ENCODE measurements around the gene EFCC1. TPM values are rescaled to one million over a fixed set of nuclear protein-coding genes. Genes with fewer than 3 reads are reported as not detected.
A peak's percentile ranks its signal among the peaks of the same experiment; 100 is the strongest.

EFCC1 gene
- total RNA-seq, 4 donors from 2014 or later = 0.22 to 2.1 (median 1.9) TPM

- H3K27me3 ChIP-seq = no peaks in the 10 kb centered on the region
- no peaks in the 10 kb centered on the region for H3K36me3 ChIP-seq
- DNase-seq (ENCODE audit: low spot score in 2 of 2) = peak in 1 of 2 donors; percentile 50
- no peak overlapping the region for H3K4me3 ChIP-seq
- no peaks in the 10 kb centered on the region for H3K9me3 ChIP-seq
- H3K4me1 ChIP-seq = peaks cover 0 to 9% (median 0%) of the 10 kb centered on the region in 4 donors
- H3K27ac ChIP-seq = no peak overlapping the region
- WGBS, 2 donors = 10 to 15% methylated on average over 12 of the region's 12 CpGs
- TF ChIP-seq EP300 (IDR thresholded peaks at IDR 0.05) (no peak), CTCF (IDR thresholded peaks at IDR 0.05) (peak; percentile 75 to 92 (median 83)), POLR2A (IDR thresholded peaks at IDR 0.05) (no peak)
Observed at GRCh38 chr3:128969993-128970739, 30.9 kb upstream of the EFCC1 start.

GRCh38 chr3:128970740-128971047, 30.4 kb upstream of the EFCC1 start:
- TF ChIP-seq EP300 (IDR thresholded peaks at IDR 0.05) = no peak
- TF ChIP-seq POLR2A (IDR thresholded peaks at IDR 0.05) = no peak
- TF ChIP-seq CTCF (IDR thresholded peaks at IDR 0.05) = no peak
- 48 to 79% methylated on average over 1 of the region's 1 CpG for WGBS, 2 donors
- no peaks in the 10 kb centered on the region for H3K27me3 ChIP-seq
- H3K36me3 ChIP-seq = no peaks in the 10 kb centered on the region
- H3K9me3 ChIP-seq = no peaks in the 10 kb centered on the region
- H3K4me3 ChIP-seq = no peak overlapping the region
- no peak overlapping the region for H3K27ac ChIP-seq
- DNase-seq (ENCODE audit: low spot score in 2 of 2) = no peak
- H3K4me1 ChIP-seq = peaks cover 0 to 9% (median 0%) of the 10 kb centered on the region in 4 donors

GRCh38 chr3:128971421-128972100, 29.5 kb upstream of the EFCC1 start:
- Histone ChIP-seq H3K27ac (no peak overlapping the region), H3K27me3 (no peaks in the 10 kb centered on the region), H3K4me1 (peaks cover 0 to 9% (median 0%) of the 10 kb centered on the region in 4 donors), H3K4me3 (no peak overlapping the region), H3K36me3 (no peaks in the 10 kb centered on the region), H3K9me3 (no peaks in the 10 kb centered on the region)
- 57 to 69% methylated on average over 6 of the region's 6 CpGs for WGBS, 2 donors
- DNase-seq (ENCODE audit: low spot score in 2 of 2) = no peak
- TF ChIP-seq CTCF (IDR thresholded peaks at IDR 0.05) (no peak), POLR2A (IDR thresholded peaks at IDR 0.05) (no peak), EP300 (IDR thresholded peaks at IDR 0.05) (no peak)

GRCh38 chr3:128973988-128974564, 27.0 kb upstream of the EFCC1 start:
- Histone ChIP-seq H3K9me3 (no peaks in the 10 kb centered on the region), H3K4me1 (peaks cover 0 to 9% (median 0%) of the 10 kb centered on the region in 4 donors), H3K27me3 (no peaks in the 10 kb centered on the region), H3K36me3 (no peaks in the 10 kb centered on the region), H3K4me3 (no peak overlapping the region), H3K27ac (no peak overlapping the region)
- no peak for DNase-seq (ENCODE audit: low spot score in 2 of 2)
- 59 to 60% methylated on average over 5 of the region's 5 CpGs for WGBS, 2 donors
- no peak for TF ChIP-seq EP300 (IDR thresholded peaks at IDR 0.05)

GRCh38 chr3:128975276-128975675, 25.8 kb upstream of the EFCC1 start:
- WGBS, 2 donors = 90 to 96% methylated on average over 1 of the region's 1 CpG
- Histone ChIP-seq H3K4me3 (no peak overlapping the region), H3K36me3 (no peaks in the 10 kb centered on the region), H3K9me3 (no peaks in the 10 kb centered on the region), H3K27me3 (no peaks in the 10 kb centered on the region), H3K4me1 (peaks cover 0 to 5% (median 0%) of the 10 kb centered on the region in 4 donors), H3K27ac (no peak overlapping the region)
- no peak for DNase-seq (ENCODE audit: low spot score in 2 of 2)
- TF ChIP-seq CTCF (IDR thresholded peaks at IDR 0.05) (no peak), POLR2A (IDR thresholded peaks at IDR 0.05) (no peak), EP300 (IDR thresholded peaks at IDR 0.05) (no peak)

Measured in tibial nerve (tissue), 4 donors.